ENCODE results near the gene STUB1. TPM values are rescaled to one million over a fixed set of nuclear protein-coding genes. Genes with fewer than 3 reads are reported as not detected.

Gene STUB1
- total and polyA plus RNA-seq, 2 donors (not counting 1 experiment from before 2014, with no cell fraction given): 94.6 to 133 TPM

DNA sequence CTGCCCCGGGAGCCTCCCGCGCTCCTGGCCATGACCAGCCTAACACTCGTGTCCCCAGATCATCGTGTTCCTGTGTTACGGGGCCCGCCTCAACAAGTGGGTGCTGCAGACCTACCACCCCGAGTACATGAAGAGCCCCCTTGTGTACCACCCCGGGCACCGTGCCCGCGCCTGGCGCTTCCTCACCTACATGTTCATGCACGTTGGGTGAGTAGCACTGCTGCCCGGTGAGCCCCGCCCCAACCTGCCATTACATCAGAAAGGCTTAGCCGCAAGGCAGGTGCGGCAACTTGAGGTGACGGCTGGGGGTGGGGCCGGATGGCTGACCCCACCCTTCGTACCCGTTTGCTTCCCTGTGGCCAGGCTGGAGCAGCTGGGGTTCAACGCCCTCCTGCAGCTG is 3.3 kb upstream of the STUB1 start:
- no peak overlapping the region for H3K4me2 ChIP-seq (ENCODE audit: extremely low read depth, insufficient read depth, low read length)
- H3K27ac ChIP-seq (ENCODE audit: insufficient read depth, low read length): no peak overlapping the region
- DNase-seq (ENCODE audit: low read depth in 2 of 2): no peak
- no peak overlapping the region for H3K4me3 ChIP-seq (replicated peaks in 1 of 4; ENCODE audit: control extremely low read depth in 1 of 4, insufficient read depth in 1 of 4, low read depth in 3 of 4, low read length in 4 of 4)
- H3K4me1 ChIP-seq (ENCODE audit: control insufficient read depth, extremely low read depth, insufficient read depth, low read length): peaks cover 14% of the 10 kb centered on the region
- no peaks in the 10 kb centered on the region for H4K20me1 ChIP-seq (ENCODE audit: control insufficient read depth, extremely low read depth, insufficient read depth, low read length)
- no peaks in the 10 kb centered on the region for H3K9me3 ChIP-seq (ENCODE audit: control insufficient read depth, insufficient read depth, low read depth, low read length)
- H2AFZ ChIP-seq (ENCODE audit: low read length): no peak overlapping the region
- no peak overlapping the region for H3K9ac ChIP-seq (ENCODE audit: insufficient read depth, low read length)
- peaks cover 16% of the 10 kb centered on the region for H3K36me3 ChIP-seq (ENCODE audit: control insufficient read depth, insufficient read depth, low read length)
- no peaks in the 10 kb centered on the region for H3K27me3 ChIP-seq (ENCODE audit: control insufficient read depth, insufficient read depth, low read length)
- peaks cover 13% of the 10 kb centered on the region for H3K79me2 ChIP-seq (ENCODE audit: control insufficient read depth, insufficient read depth, low read length)
- TF ChIP-seq EZH2 (IDR thresholded peaks at IDR 0.05; ENCODE audit: low read length, missing control alignments): no peak
- TF ChIP-seq, protein P1, sequence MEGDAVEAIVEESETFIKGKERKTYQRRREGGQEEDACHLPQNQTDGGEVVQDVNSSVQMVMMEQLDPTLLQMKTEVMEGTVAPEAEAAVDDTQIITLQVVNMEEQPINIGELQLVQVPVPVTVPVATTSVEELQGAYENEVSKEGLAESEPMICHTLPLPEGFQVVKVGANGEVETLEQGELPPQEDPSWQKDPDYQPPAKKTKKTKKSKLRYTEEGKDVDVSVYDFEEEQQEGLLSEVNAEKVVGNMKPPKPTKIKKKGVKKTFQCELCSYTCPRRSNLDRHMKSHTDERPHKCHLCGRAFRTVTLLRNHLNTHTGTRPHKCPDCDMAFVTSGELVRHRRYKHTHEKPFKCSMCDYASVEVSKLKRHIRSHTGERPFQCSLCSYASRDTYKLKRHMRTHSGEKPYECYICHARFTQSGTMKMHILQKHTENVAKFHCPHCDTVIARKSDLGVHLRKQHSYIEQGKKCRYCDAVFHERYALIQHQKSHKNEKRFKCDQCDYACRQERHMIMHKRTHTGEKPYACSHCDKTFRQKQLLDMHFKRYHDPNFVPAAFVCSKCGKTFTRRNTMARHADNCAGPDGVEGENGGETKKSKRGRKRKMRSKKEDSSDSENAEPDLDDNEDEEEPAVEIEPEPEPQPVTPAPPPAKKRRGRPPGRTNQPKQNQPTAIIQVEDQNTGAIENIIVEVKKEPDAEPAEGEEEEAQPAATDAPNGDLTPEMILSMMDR (conservative IDR thresholded peaks at IDR 0.05 in 1 of 2, IDR thresholded peaks at IDR 0.05 in 1 of 2; ENCODE audit: low read depth in 1 of 2, low read length in 2 of 2): no peak

DNA sequence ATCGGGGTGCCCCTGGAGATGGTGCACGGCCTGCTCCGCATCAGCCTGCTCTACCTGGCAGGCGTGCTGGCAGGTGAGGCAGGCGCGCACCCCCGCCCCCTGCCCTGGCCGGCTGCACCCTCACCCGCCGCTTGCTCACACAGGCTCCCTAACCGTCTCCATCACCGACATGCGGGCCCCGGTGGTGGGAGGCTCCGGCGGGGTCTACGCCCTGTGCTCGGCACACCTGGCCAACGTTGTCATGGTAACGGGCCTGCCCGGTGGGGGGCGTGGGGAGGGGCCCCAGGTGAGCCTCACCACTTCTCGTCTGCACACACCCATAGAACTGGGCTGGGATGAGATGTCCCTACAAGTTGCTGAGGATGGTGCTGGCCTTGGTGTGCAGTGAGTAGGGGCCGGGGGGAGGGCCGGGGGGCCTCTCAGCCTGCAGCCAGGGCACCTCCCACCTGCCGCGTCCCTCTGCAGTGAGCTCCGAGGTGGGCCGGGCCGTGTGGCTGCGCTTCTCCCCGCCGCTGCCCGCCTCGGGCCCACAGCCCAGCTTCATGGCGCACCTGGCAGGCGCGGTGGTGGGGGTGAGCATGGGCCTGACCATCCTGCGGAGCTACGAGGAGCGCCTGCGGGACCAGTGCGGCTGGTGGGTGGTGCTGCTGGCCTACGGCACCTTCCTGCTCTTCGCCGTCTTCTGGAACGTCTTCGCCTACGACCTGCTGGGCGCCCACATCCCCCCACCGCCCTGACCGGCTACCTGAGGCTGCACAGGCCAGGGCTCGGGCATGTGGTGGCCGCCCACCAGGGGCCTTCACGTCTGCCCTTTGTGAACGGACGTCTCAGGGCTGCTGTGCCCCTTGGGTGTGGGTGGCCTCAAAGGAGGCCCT is 2.7 kb upstream of the STUB1 start:
- Histone ChIP-seq H4K20me1 (ENCODE audit: control insufficient read depth, extremely low read depth, insufficient read depth, low read length) (no peaks in the 10 kb centered on the region), H3K4me2 (ENCODE audit: extremely low read depth, insufficient read depth, low read length) (no peak overlapping the region)
- no peak for DNase-seq (ENCODE audit: low read depth in 2 of 2)

DNA sequence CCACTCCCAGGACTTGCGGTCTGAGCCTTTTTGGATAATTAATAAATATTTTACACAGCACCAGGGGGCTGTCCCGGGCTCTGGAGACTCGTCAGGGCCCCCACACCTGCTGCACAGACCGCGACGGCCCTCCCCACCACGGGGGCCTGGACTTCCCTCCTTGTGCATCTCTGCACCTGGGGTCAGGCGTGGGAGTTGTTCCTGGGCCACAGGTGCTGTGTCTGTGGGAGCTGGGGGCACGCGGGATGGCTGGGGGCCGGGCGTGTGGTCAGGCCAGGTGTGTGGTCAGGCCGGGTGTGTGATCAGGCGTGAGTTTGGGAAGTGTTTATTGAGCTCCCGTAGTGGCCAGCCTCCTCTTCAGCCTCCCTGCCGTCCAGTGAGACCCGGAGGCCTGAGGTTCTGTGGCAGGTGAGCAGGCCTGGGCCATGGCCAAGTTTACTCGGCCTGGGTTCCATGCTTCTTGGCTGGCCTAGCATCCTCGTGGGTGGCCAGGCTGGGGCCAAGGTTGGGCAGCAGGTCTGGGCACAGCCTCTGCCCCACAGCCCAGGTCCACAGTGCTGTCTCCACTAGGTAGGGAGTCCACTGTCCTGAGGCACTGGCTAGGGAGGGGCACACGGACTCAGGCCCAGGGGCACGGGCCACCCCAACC is 1.9 kb upstream of the STUB1 start:
- Histone ChIP-seq H3K36me3 (ENCODE audit: control insufficient read depth, insufficient read depth, low read length) (peaks cover 19% of the 10 kb centered on the region), H3K9me3 (ENCODE audit: control insufficient read depth, insufficient read depth, low read depth, low read length) (no peaks in the 10 kb centered on the region), H2AFZ (ENCODE audit: low read length) (no peak overlapping the region), H3K27me3 (ENCODE audit: control insufficient read depth, insufficient read depth, low read length) (no peaks in the 10 kb centered on the region), H3K79me2 (ENCODE audit: control insufficient read depth, insufficient read depth, low read length) (peaks cover 26% of the 10 kb centered on the region), H3K4me3 (replicated peaks in 1 of 4; ENCODE audit: control extremely low read depth in 1 of 4, insufficient read depth in 1 of 4, low read depth in 3 of 4, low read length in 4 of 4) (no peak overlapping the region), H3K4me1 (ENCODE audit: control insufficient read depth, extremely low read depth, insufficient read depth, low read length) (peaks cover 18% of the 10 kb centered on the region), H3K27ac (ENCODE audit: insufficient read depth, low read length) (no peak overlapping the region), H3K4me2 (ENCODE audit: extremely low read depth, insufficient read depth, low read length) (no peak overlapping the region), H4K20me1 (ENCODE audit: control insufficient read depth, extremely low read depth, insufficient read depth, low read length) (no peaks in the 10 kb centered on the region), H3K9ac (ENCODE audit: insufficient read depth, low read length) (no peak overlapping the region)
- no peak for DNase-seq (ENCODE audit: low read depth in 2 of 2)
- TF ChIP-seq EZH2 (IDR thresholded peaks at IDR 0.05; ENCODE audit: low read length, missing control alignments): no peak
- TF ChIP-seq, protein P1 (conservative IDR thresholded peaks at IDR 0.05 in 1 of 2, IDR thresholded peaks at IDR 0.05 in 1 of 2; ENCODE audit: low read depth in 1 of 2, low read length in 2 of 2): no peak

More for the DNA sequence above, 2.7 kb upstream of the STUB1 start:
- H3K9ac ChIP-seq (ENCODE audit: insufficient read depth, low read length): no peak overlapping the region
- H3K36me3 ChIP-seq (ENCODE audit: control insufficient read depth, insufficient read depth, low read length): peaks cover 16% of the 10 kb centered on the region
- no peaks in the 10 kb centered on the region for H3K27me3 ChIP-seq (ENCODE audit: control insufficient read depth, insufficient read depth, low read length)
- no peak overlapping the region for H3K4me3 ChIP-seq (replicated peaks in 1 of 4; ENCODE audit: control extremely low read depth in 1 of 4, insufficient read depth in 1 of 4, low read depth in 3 of 4, low read length in 4 of 4)
- no peak overlapping the region for H3K27ac ChIP-seq (ENCODE audit: insufficient read depth, low read length)
- H3K9me3 ChIP-seq (ENCODE audit: control insufficient read depth, insufficient read depth, low read depth, low read length): no peaks in the 10 kb centered on the region
- H3K4me1 ChIP-seq (ENCODE audit: control insufficient read depth, extremely low read depth, insufficient read depth, low read length): peaks cover 16% of the 10 kb centered on the region
- TF ChIP-seq, protein P1 (conservative IDR thresholded peaks at IDR 0.05 in 1 of 2, IDR thresholded peaks at IDR 0.05 in 1 of 2; ENCODE audit: low read depth in 1 of 2, low read length in 2 of 2): no peak
- TF ChIP-seq EZH2 (IDR thresholded peaks at IDR 0.05; ENCODE audit: low read length, missing control alignments): no peak
- no peak overlapping the region for H2AFZ ChIP-seq (ENCODE audit: low read length)
- H3K79me2 ChIP-seq (ENCODE audit: control insufficient read depth, insufficient read depth, low read length): peaks cover 19% of the 10 kb centered on the region

Measured in fibroblast of lung (primary cell).